GM15510 (cell line): Measurements from ENCODE around the gene ITGB7.

ENCODE experiments used
- POLR2A ChIP-seq: IDR thresholded peaks from 3 replicates; pipeline ENCODE4 v1.6.1; 2011; ENCODE audit warnings: borderline replicate concordance; ENCODE audit not compliant: insufficient read length; ENCODE audit errors: extremely low read depth

Gene ITGB7

DNA sequence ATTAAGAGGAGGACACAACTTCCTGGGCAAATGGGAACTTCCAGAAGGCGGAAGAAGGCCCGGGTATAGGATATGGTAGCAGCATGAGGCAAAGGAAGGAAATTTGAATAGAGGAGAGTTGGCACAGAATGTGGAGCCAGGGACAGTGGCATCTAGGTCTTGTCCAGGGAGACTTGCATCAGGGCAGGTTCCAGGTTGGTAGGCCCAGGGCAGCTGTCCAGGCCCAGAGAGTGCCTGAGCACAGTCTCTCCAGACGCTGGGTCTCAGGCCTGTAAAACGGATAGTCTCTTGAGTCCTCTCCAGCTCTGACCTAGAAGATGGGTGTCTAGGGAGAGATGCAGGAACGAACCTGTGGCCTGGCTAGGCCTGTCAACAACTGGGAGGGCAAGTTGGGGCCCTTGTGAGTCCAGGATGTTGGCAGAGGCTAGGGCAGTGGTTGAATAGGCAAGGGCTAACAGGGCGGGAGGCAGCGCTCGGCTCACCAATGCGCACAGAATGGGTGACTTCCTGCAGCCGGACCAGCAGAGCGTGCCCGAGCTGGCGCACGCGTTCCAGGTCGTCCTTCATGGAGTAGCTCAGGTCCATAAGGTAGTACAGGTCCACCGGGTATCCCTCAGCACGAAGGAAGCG, 9.9 kb downstream of the ITGB7 start:
- TF ChIP-seq POLR2A, result no peak

GRCh38 chr12:53196486-53196885, 10.6 kb downstream of the ITGB7 start:
- no peak for TF ChIP-seq POLR2A

DNA sequence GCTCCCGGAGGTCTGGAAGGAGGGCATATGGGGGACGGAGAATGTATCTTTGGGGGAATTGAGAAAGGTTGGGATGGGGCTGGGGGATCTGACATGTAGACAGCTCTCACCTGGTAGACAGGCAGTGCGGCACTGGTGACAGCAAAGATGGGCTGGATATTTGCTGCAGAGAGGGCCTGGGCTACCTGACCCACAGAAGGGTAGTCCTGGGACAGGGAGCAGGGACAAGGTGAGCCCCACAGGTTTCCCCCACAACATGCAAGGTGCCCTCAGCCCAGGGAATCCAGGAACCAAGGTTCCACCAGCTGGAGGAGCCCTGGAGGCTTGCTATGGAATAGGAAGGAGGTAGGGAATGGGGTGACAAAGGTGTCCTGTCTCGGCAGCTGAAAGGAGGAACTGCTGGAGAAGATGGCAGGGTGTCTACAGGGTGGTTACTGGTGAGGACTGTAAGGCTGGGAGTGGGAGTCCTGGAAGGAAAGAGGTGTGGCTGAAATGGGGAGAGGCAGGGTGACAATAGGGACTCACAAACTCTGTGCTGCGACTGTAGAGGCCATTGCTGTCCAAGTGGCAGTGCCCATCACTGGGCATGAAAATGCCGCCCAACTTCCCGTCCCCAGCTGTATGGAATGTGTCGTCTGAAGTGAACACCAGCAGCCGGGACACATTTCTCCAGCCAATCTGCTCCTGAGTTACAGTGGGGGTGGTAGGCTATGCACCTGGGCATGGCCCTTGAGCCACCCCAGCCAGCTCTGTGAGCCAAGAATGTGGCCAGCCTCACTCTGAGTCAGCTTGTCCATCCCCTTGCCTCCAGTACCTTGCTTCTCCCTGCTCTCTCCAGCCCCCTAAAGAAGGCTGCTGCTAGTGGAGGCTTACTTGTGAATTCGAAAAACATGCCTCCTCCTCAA, 11.3 kb downstream of the ITGB7 start:
- no peak for TF ChIP-seq POLR2A

- TF ChIP-seq POLR2A, result no peak
Measured at GRCh38 chr12:53194973-53195372, 12.1 kb downstream of the ITGB7 start.

DNA sequence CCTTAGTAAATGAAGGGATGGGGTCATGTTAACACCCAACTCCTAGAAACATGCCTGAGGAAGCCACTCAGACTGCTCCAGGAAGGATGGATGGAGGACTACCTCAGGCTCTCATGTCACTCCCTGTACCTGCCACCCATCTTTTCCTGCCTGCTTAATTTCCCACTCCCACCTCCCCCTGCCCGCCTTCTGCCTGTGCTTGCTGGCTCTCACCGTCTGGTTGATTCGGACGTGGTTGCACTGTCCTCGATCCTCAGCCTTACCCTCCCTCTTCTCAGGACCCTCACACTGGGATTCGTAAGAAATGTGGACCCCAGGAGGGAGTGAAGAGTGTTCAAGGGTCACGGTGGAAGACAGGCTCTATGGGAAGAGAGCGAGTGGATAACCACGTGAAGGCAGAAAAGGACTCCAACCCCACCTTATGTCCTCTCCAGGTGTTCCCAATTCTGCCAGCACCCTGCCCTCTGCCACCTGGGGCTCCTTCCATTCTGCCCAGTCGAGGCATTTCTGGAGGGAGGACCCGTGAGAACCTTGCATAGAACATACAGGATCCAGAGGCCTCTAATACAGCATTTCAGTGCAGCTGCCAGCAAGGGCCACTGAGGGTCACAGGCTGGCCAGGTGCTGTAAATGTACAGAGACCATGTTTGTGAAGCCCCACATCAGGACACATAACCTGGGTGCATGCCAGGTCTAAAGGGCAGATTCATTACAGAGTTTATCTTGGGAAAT, 12.9 kb downstream of the ITGB7 start:
- TF ChIP-seq POLR2A, result no peak

GRCh38 chr12:53193040-53193439, 14.0 kb downstream of the ITGB7 start:
- TF ChIP-seq POLR2A, result no peak

DNA sequence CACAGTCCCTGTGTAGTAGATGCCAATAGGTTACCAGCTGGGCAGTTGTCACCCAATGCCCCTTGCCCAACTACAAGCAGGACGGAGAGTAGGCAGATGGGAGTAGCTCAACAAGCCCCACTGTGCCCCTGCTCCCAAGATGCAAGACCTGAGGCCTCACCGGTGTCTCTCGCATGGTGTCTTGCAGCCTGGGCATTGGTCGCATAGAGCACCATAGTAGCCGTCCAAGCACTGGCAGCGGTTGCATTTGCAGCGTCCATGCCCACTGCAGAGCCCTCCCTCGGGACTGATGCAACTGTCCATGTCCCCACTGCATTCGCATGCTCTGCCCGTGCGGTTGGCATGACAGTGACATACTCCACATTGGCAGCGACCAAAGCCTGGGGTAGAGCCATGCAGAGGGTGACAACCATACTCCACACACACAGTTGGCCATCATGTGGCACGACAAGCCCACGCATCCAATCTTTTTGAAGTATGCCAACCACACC, 14.5 kb downstream of the ITGB7 start:
- no peak for TF ChIP-seq POLR2A

DNA sequence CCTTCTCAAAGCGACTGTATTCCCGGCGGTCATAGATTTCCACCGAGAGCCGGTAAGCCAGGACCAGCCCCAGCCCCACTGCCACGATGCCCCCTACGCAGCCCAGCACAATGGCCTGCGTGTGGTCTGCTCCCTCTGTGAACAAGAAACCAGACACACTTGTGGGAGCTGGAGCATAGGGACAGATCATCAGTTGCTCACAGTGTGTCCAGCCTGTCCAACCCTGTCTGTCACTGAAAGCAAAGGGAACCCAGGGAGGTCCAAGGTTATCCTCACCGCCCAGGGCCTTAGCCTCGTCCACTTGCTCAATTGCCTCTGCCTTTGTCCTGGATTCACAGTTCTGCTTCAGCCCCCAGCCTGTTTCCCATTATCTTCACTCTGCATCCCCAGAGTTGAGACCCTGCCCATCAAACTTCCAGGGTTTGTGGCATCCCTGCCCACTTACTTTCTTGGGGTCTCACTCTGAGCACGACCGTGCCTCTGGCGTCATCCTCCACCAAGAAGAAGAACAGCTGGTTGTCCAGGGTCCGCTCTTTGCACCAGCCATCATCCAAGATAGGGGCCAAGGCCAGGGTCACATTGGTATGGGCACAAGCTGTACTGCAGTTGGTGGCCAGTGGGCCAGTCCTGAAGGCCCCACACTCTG, 15.0 kb downstream of the ITGB7 start:
- no peak for TF ChIP-seq POLR2A

DNA sequence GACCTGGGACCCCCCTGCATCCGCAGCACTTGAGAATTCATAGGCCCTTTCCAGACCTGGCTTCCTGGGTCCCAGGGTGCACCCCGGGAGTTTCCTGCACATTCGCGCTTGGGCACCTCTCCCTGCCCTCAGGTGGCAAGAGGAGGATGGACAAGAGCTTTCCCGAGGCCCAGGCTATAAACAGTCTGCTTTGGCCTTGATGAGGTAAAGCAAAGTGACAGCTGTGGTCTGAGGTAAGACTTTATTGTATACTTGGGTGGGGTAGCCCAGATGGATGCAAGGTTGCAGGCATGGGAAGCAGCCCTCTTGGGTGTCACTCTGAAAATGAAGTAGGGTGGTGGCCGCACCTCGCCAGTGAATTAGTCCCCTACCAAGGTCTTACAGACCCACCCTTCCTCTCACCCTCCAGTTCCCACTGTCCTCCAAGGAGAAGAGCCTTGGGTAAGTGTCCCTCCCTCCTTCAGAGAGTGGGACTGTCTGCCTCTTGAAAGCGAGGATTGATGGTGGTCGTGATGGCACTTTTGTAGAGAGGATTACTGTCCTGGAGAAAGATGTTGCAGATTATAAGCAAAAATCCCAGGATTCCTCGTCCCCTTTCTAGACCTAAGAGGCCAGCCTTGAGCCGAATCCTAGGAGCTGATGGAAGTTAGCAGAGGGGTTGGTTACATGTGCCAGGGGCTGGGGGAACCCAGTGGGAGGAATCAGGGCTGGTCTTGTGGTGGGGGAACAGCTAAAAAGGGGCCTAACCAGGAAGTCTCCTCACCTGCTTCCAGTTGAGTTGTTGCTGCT, 15.8 kb downstream of the ITGB7 start:
- no peak for TF ChIP-seq POLR2A

- TF ChIP-seq POLR2A, result peak; percentile 32
Measured at GRCh38 chr12:53190108-53190729, 16.8 kb downstream of the ITGB7 start.

DNA sequence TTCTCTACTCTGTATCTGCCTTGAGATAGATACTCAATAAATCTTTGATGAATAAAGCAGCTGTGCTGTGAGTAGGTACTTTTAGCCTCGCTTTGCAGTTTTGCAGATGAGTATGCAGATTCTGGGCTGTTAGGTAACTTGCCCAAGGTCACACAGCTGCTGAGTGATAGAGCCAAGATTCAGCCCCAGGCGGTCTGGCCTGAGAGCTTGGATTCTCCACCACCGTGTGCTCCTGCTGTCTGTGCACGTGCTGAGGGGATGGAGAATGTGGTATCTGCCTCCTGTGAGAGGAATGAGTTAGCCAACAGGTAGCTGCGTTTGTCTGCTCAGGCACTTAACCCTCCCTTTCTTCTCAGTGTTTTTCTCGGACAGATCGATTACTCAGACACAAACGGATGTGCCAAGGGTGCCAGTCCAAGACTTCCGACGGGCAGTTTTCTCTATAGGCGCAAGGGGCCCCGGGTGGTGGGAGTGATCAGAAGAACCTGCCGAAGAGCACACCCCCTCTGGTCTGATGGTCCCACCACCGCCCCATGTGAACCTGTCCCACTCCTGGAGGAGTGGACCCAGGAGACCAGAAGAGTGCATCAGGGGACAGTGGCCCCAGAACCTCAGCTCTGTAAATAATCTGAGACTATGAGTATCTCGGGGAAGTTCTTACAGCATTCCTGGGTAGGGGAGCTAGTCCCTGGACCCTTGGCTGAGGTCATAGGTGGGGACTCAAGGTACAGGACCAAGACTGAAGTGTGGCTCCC, 19.7 kb downstream of the ITGB7 start:
- no peak for TF ChIP-seq POLR2A

GRCh38 chr12:53186745-53187144, 20.3 kb downstream of the ITGB7 start:
- TF ChIP-seq POLR2A, result no peak
